Neural crest cell (in vitro differentiated cells): ENCODE data around the gene GSE1. TPM values are rescaled to one million over a fixed set of nuclear protein-coding genes. Genes with fewer than 3 reads are reported as not detected.

Experiments used
- DNase-seq: peaks from one replicate; pipeline ENCODE4 v3.0.0; 2021; ENCODE audit warnings: low read depth, mixed read lengths, low spot score
- H3K27ac Mint-ChIP-seq: one replicate; pipeline ENCODE4 v1.8.0; 2021; ENCODE audit warnings: mild to moderate bottlenecking, mixed read lengths; ENCODE audit not compliant: unreplicated experiment
- H3K27me3 Mint-ChIP-seq: 2 replicates; pipeline ENCODE4 v1.8.0; 2021; ENCODE audit warnings: low read depth, mild to moderate bottlenecking, mixed read lengths
- H3K36me3 Mint-ChIP-seq: 2 replicates; pipeline ENCODE4 v1.8.0; 2021; ENCODE audit warnings: low read depth, mild to moderate bottlenecking, mixed read lengths
- H3K4me1 Mint-ChIP-seq: 2 replicates; pipeline ENCODE4 v1.8.0; 2021; ENCODE audit warnings: mixed read lengths
- H3K4me3 Mint-ChIP-seq: one replicate; pipeline ENCODE4 v1.8.0; 2021; ENCODE audit warnings: mild to moderate bottlenecking, mixed read lengths
- H3K9me3 Mint-ChIP-seq: 2 replicates; pipeline ENCODE4 v1.8.0; 2021; ENCODE audit warnings: mixed read lengths
- CTCF ChIP-seq: fragments of 200-600 bp; sonication (generic); conservative IDR thresholded peaks from 2 replicates; pipeline ENCODE4 v1.5.0; 2021; ENCODE audit warnings: antibody characterized with exemption, mild to moderate bottlenecking
- total RNA-seq: library from RNA; stranded (reverse); gene quantifications from 2 replicates; pipeline ENCODE4 v1.2.1, GENCODE V29; 2021

GSE1 gene
- total RNA-seq, 1 donor from 2014 or later = 27.3 TPM

DNA sequence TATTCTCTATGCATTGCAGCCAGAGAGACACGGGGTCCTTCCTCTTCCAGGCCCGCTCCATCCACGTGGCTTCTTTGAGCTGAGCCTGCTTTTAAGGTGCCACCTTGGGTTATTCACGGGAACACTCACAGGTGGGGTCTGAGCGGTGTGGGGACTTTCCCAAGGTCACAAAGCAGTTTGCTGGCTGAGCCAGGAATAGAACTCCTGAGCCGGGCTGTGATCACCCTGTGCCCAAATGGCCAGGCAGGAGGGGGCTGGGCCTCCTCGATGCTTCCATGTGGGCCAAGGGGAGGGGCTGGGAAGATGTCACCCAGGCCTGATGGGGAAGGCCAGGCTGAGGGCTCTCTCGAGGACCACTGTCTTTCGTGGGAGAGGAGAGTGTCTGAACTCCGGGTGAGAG lies 13.0 kb upstream of the GSE1 start:
- H3K9me3 Mint-ChIP-seq = no peaks in the 10 kb centered on the region
- no peak for TF ChIP-seq CTCF
- no peaks in the 10 kb centered on the region for H3K36me3 Mint-ChIP-seq
- no peak for DNase-seq
- no peak overlapping the region for H3K27ac Mint-ChIP-seq
- no peak overlapping the region for H3K4me3 Mint-ChIP-seq
- peaks cover 47% of the 10 kb centered on the region for H3K27me3 Mint-ChIP-seq
- H3K4me1 Mint-ChIP-seq = peaks cover 41% of the 10 kb centered on the region

- Mint-ChIP-seq H3K27me3 (peaks cover 51% of the 10 kb centered on the region), H3K4me1 (peaks cover 44% of the 10 kb centered on the region), H3K9me3 (no peaks in the 10 kb centered on the region), H3K4me3 (peak overlapping the region; percentile 34), H3K27ac (peak overlapping the region; percentile 57), H3K36me3 (no peaks in the 10 kb centered on the region)
- TF ChIP-seq CTCF = no peak
- DNase-seq = no peak
Observed at GRCh38 chr16:85600530-85601271, 12.4 kb upstream of the GSE1 start.

DNA sequence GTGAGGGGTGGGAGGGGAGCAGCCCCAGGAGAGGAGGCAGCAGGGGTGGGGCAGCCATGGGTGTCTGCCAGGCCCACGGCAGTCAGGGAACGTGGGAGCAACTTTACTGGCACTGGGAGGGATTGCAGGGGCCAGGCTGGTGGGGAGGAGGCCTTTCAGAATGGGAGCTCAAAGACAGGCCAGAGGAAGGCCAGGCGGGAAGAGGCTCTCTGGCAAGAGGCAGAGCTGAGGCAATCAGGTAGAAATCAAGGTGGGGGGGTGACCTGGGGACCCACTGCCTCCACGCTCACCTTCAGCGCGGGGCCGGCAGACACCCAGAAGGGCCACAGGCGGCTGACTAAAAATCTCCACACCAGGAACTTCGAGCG lies 11.9 kb upstream of the GSE1 start:
- Mint-ChIP-seq H3K36me3 (no peaks in the 10 kb centered on the region), H3K4me3 (no peak overlapping the region), H3K27me3 (peaks cover 47% of the 10 kb centered on the region), H3K27ac (no peak overlapping the region), H3K4me1 (peaks cover 49% of the 10 kb centered on the region), H3K9me3 (no peaks in the 10 kb centered on the region)
- DNase-seq = no peak
- no peak for TF ChIP-seq CTCF

GRCh38 chr16:85601730-85602401 lies 11.3 kb upstream of the GSE1 start:
- no peak overlapping the region for H3K27ac Mint-ChIP-seq
- TF ChIP-seq CTCF = no peak
- DNase-seq = no peak
- peaks cover 54% of the 10 kb centered on the region for H3K4me1 Mint-ChIP-seq
- H3K9me3 Mint-ChIP-seq = no peaks in the 10 kb centered on the region
- H3K27me3 Mint-ChIP-seq = peaks cover 46% of the 10 kb centered on the region
- peak overlapping the region; percentile 32 for H3K4me3 Mint-ChIP-seq
- no peaks in the 10 kb centered on the region for H3K36me3 Mint-ChIP-seq

GRCh38 chr16:85602402-85603202 lies 10.5 kb upstream of the GSE1 start:
- Mint-ChIP-seq H3K36me3 (no peaks in the 10 kb centered on the region), H3K27ac (peak overlapping the region; percentile 91), H3K9me3 (no peaks in the 10 kb centered on the region), H3K4me3 (peak overlapping the region; percentile 12), H3K4me1 (peaks cover 61% of the 10 kb centered on the region), H3K27me3 (peaks cover 44% of the 10 kb centered on the region)
- DNase-seq = no peak
- TF ChIP-seq CTCF = no peak
